ENCODE measurements around the gene YY1. TPM values are rescaled to one million over a fixed set of nuclear protein-coding genes. Genes with fewer than 3 reads are reported as not detected.

Gene YY1
- total and polyA plus RNA-seq, 2 experiments from 2014 or later = 32.6 to 58.5 TPM

GRCh38 chr14:100320157-100320856, 81.4 kb downstream of the YY1 start:
- Histone ChIP-seq H3K4me3 (no peak overlapping the region), H3K9me3 (ENCODE audit: low read depth) (no peaks in the 10 kb centered on the region), H3K27ac (no peak overlapping the region), H3K79me2 (no peaks in the 10 kb centered on the region), H3K4me1 (ENCODE audit: insufficient read depth) (no peaks in the 10 kb centered on the region), H2AFZ (no peak overlapping the region), H3K36me3 (replicated peaks; ENCODE audit: insufficient read depth, low read depth) (no peaks in the 10 kb centered on the region), H3K4me2 (no peak overlapping the region), H4K20me1 (ENCODE audit: insufficient read depth, poor library complexity, severe bottlenecking) (no peaks in the 10 kb centered on the region), H3K27me3 (no peaks in the 10 kb centered on the region), H3K9me2 (replicated peaks; ENCODE audit: insufficient read depth) (no peaks in the 10 kb centered on the region)
- no peak for DNase-seq (ENCODE audit: low spot score)
- WGBS (ENCODE audit: low lambda C conversion rate, missing lambda C conversion rate) = 90% methylated on average over 12 of the region's 12 CpGs
- TF ChIP-seq, protein P1, sequence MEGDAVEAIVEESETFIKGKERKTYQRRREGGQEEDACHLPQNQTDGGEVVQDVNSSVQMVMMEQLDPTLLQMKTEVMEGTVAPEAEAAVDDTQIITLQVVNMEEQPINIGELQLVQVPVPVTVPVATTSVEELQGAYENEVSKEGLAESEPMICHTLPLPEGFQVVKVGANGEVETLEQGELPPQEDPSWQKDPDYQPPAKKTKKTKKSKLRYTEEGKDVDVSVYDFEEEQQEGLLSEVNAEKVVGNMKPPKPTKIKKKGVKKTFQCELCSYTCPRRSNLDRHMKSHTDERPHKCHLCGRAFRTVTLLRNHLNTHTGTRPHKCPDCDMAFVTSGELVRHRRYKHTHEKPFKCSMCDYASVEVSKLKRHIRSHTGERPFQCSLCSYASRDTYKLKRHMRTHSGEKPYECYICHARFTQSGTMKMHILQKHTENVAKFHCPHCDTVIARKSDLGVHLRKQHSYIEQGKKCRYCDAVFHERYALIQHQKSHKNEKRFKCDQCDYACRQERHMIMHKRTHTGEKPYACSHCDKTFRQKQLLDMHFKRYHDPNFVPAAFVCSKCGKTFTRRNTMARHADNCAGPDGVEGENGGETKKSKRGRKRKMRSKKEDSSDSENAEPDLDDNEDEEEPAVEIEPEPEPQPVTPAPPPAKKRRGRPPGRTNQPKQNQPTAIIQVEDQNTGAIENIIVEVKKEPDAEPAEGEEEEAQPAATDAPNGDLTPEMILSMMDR (IDR thresholded peaks at IDR 0.05; ENCODE audit: poor library complexity) = no peak
- no peak for TF ChIP-seq EZH2 (IDR thresholded peaks at IDR 0.05; ENCODE audit: borderline replicate concordance)
- no peak for TF ChIP-seq EZH2phosphoT487 (IDR thresholded peaks at IDR 0.05; ENCODE audit: low read depth, severe bottlenecking, unreplicated experiment)

GRCh38 chr14:100321473-100322137, 82.7 kb downstream of the YY1 start:
- no peak for DNase-seq (ENCODE audit: low spot score)
- TF ChIP-seq EZH2phosphoT487 (IDR thresholded peaks at IDR 0.05; ENCODE audit: low read depth, severe bottlenecking, unreplicated experiment) (no peak), EZH2 (IDR thresholded peaks at IDR 0.05; ENCODE audit: borderline replicate concordance) (no peak)
- TF ChIP-seq, protein P1 (IDR thresholded peaks at IDR 0.05; ENCODE audit: poor library complexity) = no peak
- Histone ChIP-seq H3K4me1 (ENCODE audit: insufficient read depth) (no peaks in the 10 kb centered on the region), H3K36me3 (replicated peaks; ENCODE audit: insufficient read depth, low read depth) (no peaks in the 10 kb centered on the region), H3K4me3 (no peak overlapping the region), H3K9me3 (ENCODE audit: low read depth) (no peaks in the 10 kb centered on the region), H3K4me2 (no peak overlapping the region), H3K27me3 (no peaks in the 10 kb centered on the region), H2AFZ (no peak overlapping the region), H3K27ac (no peak overlapping the region), H3K79me2 (no peaks in the 10 kb centered on the region), H4K20me1 (ENCODE audit: insufficient read depth, poor library complexity, severe bottlenecking) (no peaks in the 10 kb centered on the region), H3K9me2 (replicated peaks; ENCODE audit: insufficient read depth) (no peaks in the 10 kb centered on the region)
- WGBS (ENCODE audit: low lambda C conversion rate, missing lambda C conversion rate) = 80% methylated on average over 9 of the region's 9 CpGs

- H3K36me3 ChIP-seq (replicated peaks; ENCODE audit: insufficient read depth, low read depth) = no peaks in the 10 kb centered on the region
- TF ChIP-seq, protein P1 (IDR thresholded peaks at IDR 0.05; ENCODE audit: poor library complexity) = no peak
- TF ChIP-seq EZH2 (IDR thresholded peaks at IDR 0.05; ENCODE audit: borderline replicate concordance) = no peak
- no peak for TF ChIP-seq EZH2phosphoT487 (IDR thresholded peaks at IDR 0.05; ENCODE audit: low read depth, severe bottlenecking, unreplicated experiment)
- no peak for DNase-seq (ENCODE audit: low spot score)
- H3K27ac ChIP-seq = no peak overlapping the region
- H3K79me2 ChIP-seq = no peaks in the 10 kb centered on the region
- no peak overlapping the region for H3K4me2 ChIP-seq
- H3K4me1 ChIP-seq (ENCODE audit: insufficient read depth) = no peaks in the 10 kb centered on the region
- H4K20me1 ChIP-seq (ENCODE audit: insufficient read depth, poor library complexity, severe bottlenecking) = no peaks in the 10 kb centered on the region
- no peaks in the 10 kb centered on the region for H3K27me3 ChIP-seq
- 94% methylated on average over 15 of the region's 15 CpGs for WGBS (ENCODE audit: low lambda C conversion rate, missing lambda C conversion rate)
- H3K9me2 ChIP-seq (replicated peaks; ENCODE audit: insufficient read depth) = no peaks in the 10 kb centered on the region
- H3K4me3 ChIP-seq = no peak overlapping the region
- no peak overlapping the region for H2AFZ ChIP-seq
- H3K9me3 ChIP-seq (ENCODE audit: low read depth) = no peaks in the 10 kb centered on the region
Observed at GRCh38 chr14:100322138-100322957, 83.4 kb downstream of the YY1 start.
